ENCODE results near the gene KLHL26. TPM values are rescaled to one million over a fixed set of nuclear protein-coding genes. Genes with fewer than 3 reads are reported as not detected.
A peak's percentile ranks its signal among the peaks of the same experiment; 100 is the strongest.

The KLHL26 gene
- polyA plus RNA-seq, 1 experiment, result 2.3 TPM

- Histone ChIP-seq H3K27me3 (ENCODE audit: control insufficient read depth, insufficient read depth, low read length) (no peaks in the 10 kb centered on the region), H3K4me3 (ENCODE audit: low read depth, low read length) (no peak overlapping the region), H3K36me3 (ENCODE audit: control insufficient read depth, insufficient read depth, low read length) (peaks cover 4% of the 10 kb centered on the region)
- CTCF ChIA-PET, result interaction anchor here (0.6 to 6.1 kb wide), 26 partner anchors 7 to 280 kb away, joined by 3 to 40 read pairs (median 4); no protein-coding TSS in a partner anchor
- POLR2A ChIA-PET, result no interaction called here
- TF ChIP-seq, protein P1, sequence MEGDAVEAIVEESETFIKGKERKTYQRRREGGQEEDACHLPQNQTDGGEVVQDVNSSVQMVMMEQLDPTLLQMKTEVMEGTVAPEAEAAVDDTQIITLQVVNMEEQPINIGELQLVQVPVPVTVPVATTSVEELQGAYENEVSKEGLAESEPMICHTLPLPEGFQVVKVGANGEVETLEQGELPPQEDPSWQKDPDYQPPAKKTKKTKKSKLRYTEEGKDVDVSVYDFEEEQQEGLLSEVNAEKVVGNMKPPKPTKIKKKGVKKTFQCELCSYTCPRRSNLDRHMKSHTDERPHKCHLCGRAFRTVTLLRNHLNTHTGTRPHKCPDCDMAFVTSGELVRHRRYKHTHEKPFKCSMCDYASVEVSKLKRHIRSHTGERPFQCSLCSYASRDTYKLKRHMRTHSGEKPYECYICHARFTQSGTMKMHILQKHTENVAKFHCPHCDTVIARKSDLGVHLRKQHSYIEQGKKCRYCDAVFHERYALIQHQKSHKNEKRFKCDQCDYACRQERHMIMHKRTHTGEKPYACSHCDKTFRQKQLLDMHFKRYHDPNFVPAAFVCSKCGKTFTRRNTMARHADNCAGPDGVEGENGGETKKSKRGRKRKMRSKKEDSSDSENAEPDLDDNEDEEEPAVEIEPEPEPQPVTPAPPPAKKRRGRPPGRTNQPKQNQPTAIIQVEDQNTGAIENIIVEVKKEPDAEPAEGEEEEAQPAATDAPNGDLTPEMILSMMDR (IDR thresholded peaks at IDR 0.05; ENCODE audit: insufficient read depth, low read depth, low read length), result no peak
- no peak for DNase-seq (ENCODE audit: low read depth)
These were observed 43.3 kb upstream of the KLHL26 start for GRCh38 chr19:18593367-18594095.

GRCh38 chr19:18594096-18594823 is 42.6 kb upstream of the KLHL26 start:
- CTCF ChIA-PET, result interaction anchor here (0.6 to 6.1 kb wide), 25 partner anchors 8 to 279 kb away, joined by 3 to 40 read pairs (median 4); no protein-coding TSS in a partner anchor
- peaks cover 4% of the 10 kb centered on the region for H3K36me3 ChIP-seq (ENCODE audit: control insufficient read depth, insufficient read depth, low read length)
- DNase-seq (ENCODE audit: low read depth), result no peak
- peak overlapping the region; percentile 35 for H3K4me3 ChIP-seq (ENCODE audit: low read depth, low read length)
- TF ChIP-seq, protein P1 (IDR thresholded peaks at IDR 0.05; ENCODE audit: insufficient read depth, low read depth, low read length), result peak; percentile 50
- H3K27me3 ChIP-seq (ENCODE audit: control insufficient read depth, insufficient read depth, low read length), result no peaks in the 10 kb centered on the region
- POLR2A ChIA-PET, result no interaction called here

DNA sequence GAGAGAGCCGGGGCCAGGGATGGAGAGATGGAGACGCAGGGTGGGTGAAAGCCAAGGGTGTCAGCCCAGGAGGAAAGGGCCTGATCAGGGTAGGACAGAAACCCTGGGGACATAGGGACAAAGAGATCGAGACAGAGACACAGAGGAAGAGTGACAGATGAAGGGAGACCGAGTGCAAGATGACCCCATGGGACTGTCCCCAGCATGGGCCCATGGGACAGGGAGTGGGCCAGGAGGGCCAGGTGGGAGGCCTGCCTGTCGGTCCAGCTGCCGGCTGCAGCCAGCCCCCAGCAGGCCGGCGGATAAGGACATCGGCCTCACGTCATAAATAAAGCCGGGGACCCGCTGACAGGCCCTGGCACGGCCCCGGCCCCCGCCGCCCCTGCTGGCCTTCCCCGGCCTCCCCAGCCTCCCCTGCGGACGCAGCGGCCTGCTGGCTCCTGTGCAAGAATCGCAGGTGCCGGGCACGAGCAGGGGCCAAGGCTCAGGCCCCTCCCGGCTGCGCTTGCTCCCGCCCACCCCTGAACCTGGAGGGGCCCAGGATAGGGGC is 41.9 kb upstream of the KLHL26 start:
- POLR2A ChIA-PET, result no interaction called here
- CTCF ChIA-PET, result interaction anchor here (0.7 to 6.1 kb wide), 11 partner anchors 9 to 253 kb away, joined by 3 to 40 read pairs (median 7); no protein-coding TSS in a partner anchor
- H3K4me3 ChIP-seq (ENCODE audit: low read depth, low read length), result peak overlapping the region; percentile 35

GRCh38 chr19:18595475-18595874 is 41.4 kb upstream of the KLHL26 start:
- H3K4me3 ChIP-seq (ENCODE audit: low read depth, low read length), result no peak overlapping the region
- peaks cover 4% of the 10 kb centered on the region for H3K36me3 ChIP-seq (ENCODE audit: control insufficient read depth, insufficient read depth, low read length)
- CTCF ChIA-PET, result interaction anchor here (0.7 to 6.1 kb wide), 6 partner anchors 8 to 252 kb away, joined by 4 to 40 read pairs (median 12); partner anchors contain the start of gene TMEM59L
- H3K27me3 ChIP-seq (ENCODE audit: control insufficient read depth, insufficient read depth, low read length), result no peaks in the 10 kb centered on the region
- POLR2A ChIA-PET, result interaction anchor here (0.7 kb wide), 1 partner anchor 252 kb away, joined by 3 read pairs; no protein-coding TSS in a partner anchor
- DNase-seq (ENCODE audit: low read depth), result no peak
- TF ChIP-seq, protein P1 (IDR thresholded peaks at IDR 0.05; ENCODE audit: insufficient read depth, low read depth, low read length), result no peak

More for the DNA sequence above, 41.9 kb upstream of the KLHL26 start:
- Histone ChIP-seq H3K36me3 (ENCODE audit: control insufficient read depth, insufficient read depth, low read length) (peaks cover 4% of the 10 kb centered on the region), H3K27me3 (ENCODE audit: control insufficient read depth, insufficient read depth, low read length) (no peaks in the 10 kb centered on the region)
- TF ChIP-seq, protein P1 (IDR thresholded peaks at IDR 0.05; ENCODE audit: insufficient read depth, low read depth, low read length), result no peak
- no peak for DNase-seq (ENCODE audit: low read depth)

DNA sequence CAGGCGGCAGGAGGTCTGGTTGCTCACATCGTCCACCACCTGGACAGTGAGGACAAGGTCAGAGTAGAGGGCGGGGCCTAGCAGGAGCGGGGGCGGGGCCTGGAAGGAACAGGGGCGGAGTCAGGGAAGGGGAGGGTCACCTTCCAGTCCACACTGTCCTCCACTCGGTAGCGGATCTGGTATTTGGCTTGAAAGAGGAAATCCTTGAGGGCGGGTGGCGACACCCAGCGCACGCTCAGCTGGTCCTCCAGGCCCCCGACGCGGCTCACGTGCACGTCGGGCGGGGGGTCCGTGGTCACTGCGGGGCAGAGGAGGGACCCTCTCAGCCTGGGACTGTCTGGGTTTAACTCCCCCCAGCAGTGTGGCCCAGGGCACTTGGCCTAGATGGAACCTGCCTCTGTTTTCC is 40.1 kb upstream of the KLHL26 start:
- TF ChIP-seq, protein P1 (IDR thresholded peaks at IDR 0.05; ENCODE audit: insufficient read depth, low read depth, low read length), result no peak
- no peaks in the 10 kb centered on the region for H3K36me3 ChIP-seq (ENCODE audit: control insufficient read depth, insufficient read depth, low read length)
- DNase-seq (ENCODE audit: low read depth), result no peak
- ChIA-PET CTCF (interaction anchor here (1.2 to 6.1 kb wide), 3 partner anchors 9 to 251 kb away, joined by 4 to 40 read pairs (median 5); partner anchors contain the start of gene TMEM59L), POLR2A (no interaction called here)
- H3K27me3 ChIP-seq (ENCODE audit: control insufficient read depth, insufficient read depth, low read length), result no peaks in the 10 kb centered on the region
- H3K4me3 ChIP-seq (ENCODE audit: low read depth, low read length), result no peak overlapping the region

All from BJ (cell line).